Superior temporal gyrus (tissue), 1 donor: ENCODE data around the gene CDKL1.
"Not testable (repeated sequence)": the region's sequence is repeated elsewhere in the genome, so short reads cannot be mapped to it uniquely, and the experiment has no call there.

ENCODE experiments used
- DNase-seq: peaks from one replicate; pipeline ENCODE4 v3.0.0-alpha.2; 2016; ENCODE audit errors: extremely low spot score

The CDKL1 gene

DNA sequence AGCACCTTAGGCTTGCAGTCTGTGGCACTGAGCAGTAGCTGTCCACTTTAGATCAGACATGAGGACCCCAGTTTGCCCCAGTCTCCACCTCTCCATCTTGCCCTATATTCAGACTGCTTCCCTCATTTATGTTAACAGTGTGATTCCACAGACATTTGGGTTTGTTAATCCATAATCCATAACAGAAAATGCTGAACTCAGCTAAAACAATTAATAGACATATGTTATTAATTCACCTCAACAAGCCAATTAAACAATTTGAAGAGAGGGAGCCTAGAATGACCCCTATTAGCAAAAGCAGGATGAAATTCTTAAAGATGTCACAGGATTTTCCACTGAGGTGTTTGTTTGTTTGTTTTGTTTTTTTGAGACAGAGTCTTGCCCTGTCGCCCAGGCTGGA lies 9.1 kb downstream of the CDKL1 start:
- DNase-seq = no peak

DNA sequence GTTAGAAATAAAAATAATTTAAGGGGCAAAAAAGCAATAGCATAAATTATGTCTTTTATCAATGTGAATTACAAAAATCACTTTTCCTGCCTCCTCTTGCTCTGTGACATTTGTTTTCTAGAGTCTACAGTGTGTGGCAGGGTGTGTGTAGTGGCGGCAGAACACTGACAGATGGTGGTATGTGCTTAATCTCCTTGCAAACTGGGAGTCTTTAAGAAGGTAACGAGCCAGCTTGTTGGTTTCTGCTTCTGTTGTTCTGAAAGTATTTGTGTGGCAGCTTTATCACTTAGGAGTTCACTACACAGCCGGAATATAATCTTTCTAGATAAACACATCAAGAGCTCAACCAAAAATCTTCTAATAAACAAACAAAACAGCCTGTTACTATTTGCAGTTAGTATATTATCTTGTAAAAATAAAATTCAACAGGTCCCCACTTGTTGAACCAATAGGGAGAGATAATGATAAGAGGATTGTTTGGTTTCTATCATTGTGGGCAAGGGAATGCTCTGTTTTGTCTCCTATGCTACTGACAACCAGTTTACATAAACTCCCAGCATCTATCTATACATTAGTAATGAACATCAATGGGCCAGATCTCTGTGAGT lies 13.0 kb downstream of the CDKL1 start:
- no peak for DNase-seq

DNA sequence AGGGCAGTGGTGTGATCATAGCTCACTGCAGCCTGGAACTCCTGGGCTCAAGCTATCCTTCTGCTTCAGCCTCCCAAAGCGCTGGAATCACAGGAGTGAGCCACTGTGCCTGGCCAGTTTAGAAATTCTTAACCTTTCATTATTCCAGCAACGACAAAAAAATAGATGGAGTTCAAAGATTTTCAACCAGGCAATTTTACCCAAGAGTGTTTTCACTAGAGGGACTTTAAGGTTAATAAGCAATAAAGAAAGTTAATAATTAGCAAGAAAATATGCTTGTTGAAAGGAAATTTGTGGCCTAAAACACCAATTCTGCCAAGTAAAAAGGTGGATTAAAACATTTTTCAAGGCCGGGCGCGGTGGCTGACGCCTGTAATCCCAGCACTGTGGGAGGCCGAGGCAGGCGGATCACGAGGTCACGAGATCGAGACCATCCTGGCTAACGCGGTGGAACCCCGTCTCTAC lies 14.8 kb downstream of the CDKL1 start:
- DNase-seq = no peak

DNA sequence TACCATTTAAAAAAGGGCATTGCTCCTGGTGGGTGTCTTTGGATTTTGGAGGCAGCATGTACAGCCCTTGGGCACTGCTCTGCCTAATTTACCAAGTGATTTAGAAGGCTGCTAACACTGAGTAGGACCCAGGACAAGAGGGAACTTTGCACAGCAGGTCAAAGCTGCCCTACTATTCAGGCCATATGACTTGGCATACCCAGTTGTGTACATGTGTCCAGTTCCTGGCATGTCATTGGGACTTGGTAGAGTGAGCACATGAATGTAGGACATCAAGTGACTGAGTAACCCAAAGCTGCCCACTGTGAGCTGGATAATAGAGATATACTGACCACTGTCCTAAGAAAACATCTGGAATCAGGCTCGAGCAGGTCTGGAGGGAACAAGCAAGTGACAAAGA lies 15.7 kb downstream of the CDKL1 start:
- DNase-seq = no peak

DNA sequence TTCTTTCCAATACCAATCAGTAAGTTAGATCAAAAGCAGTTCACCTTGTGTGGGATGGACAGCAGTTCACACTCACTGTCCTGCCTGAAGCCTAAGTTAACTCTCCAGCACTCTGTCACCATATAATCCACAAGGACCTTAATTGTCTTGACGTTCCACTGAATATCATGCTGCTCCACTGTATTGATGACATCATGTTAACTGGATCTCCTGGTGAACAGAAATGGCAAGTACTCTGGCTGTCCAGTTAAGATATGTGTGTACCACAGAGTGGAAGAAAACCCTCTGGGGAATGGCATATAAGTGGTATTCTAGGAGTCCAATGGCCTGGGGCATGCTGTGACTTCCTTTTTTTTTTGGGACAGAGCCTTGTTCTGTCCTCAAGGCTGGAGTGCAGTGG lies 16.2 kb downstream of the CDKL1 start:
- DNase-seq = no peak

DNA sequence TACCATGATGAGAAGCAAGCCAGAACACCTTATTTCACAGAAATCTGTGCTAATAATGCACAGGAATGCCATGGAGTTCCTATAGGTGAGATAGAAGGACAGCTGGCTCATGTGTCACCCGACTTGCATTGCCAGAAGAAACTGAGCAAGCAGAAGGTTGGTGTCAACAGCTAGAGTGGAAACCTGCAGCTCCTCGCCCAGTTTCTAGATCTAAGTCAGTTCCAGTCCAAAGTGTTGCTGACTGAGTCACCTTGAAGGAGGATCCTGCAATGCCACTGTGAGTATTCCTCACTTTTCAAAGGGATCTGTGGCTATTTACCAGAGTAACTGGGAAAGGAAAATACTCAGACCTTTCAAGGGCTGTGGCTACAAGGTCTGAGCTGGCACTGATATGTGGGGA lies 17.1 kb downstream of the CDKL1 start:
- DNase-seq = no peak

DNA sequence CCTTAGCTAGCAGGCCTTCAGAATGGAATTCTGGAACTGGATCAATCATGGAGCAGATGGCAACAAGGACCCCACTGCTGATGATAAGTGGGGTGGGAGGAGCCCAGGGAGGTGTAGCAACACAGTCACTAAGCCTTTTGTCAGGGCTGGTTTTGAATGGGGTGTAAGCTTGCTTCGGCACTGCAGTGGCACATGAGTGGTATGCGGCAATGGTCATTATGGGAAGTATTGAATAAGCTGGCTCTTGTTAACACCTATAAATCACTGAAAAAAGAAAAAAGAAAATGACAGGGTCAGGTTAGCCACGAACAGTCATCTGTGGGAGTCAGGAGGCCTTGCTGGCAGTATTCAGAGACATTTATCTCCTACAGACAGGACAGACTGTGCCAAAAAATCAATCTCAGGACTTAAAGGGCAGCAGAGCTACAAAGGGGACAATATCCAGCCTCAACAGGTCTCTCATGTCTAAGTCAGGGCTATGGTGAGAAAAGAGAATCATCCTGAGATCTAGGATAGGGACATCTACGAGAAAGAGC lies 19.1 kb downstream of the CDKL1 start:
- no peak for DNase-seq

DNA sequence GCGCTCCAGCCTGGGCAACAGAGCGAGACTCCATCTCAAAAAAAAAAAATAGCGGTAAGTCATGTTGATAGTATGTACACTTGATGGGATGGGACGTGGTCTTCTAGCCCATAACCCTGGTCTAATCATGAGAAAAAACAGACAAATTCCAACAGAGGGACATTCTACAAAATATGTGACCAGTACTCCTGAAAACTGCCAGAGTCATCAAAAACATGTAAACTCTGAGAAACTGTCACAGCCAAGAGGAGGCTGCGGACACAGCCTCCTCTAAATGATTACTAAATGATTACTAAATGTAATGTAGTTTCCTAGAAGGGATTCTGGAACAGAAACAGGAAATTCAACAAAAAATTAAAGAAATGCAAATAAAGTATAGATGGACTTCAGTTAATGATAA lies 20.9 kb downstream of the CDKL1 start:
- DNase-seq = no peak

DNA sequence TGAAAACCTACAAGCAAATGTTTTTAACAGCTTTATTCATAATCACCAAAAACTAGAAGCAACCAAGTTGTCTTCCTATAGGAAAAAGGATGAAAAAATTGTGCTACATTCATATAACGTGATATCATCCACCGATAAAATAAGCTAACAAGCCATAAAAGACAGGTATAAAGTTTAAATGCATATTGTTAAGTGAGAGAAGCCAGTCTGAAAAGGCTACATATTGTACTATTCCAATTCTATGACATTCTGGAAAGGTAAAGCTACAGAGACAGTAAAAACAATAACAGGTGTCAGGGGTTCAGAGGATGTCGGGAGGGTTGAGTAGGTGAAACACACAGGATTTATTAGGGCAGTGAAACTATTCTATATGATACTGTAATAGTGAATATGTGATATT lies 22.7 kb downstream of the CDKL1 start:
- DNase-seq = no peak

DNA sequence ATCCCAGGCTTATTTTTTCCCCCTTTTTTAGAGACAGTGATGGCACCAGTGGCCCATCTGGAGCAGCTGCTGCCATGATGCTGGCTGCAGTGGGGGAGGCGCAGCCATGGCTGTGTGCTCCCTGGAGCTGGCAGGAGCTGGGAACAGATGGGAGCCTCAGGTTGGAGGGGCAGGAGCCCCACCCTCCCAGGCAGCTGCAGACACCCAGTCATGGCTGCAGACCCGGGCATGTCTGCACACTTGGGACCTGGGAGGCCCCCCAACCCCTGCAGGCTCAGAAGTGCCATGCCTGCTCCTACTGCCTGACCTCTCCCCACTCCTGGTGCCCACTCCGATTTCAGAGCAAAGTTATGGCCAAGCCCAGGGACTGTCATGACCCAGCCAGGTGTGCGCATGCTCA lies 25.1 kb downstream of the CDKL1 start:
- DNase-seq = no peak

DNA sequence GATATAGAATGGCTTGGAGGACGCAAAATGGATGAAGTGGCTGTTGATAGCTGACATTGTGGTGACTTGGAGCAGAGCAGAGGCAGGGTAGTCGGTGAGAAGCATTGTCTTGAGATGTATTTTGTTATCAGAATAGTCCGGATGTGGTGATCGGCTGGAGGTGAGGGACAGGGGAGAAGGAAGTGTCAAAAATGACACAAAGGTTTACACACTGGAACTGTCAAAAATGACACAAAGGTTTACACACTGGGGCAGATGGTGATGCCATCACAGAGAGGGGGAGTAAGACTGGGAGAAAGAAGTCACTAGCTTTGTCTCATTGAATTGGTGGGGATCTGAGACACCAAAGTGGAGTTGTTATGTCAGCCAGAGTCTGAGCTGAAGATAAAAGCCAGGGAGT lies 30.1 kb downstream of the CDKL1 start:
- no peak for DNase-seq

DNA sequence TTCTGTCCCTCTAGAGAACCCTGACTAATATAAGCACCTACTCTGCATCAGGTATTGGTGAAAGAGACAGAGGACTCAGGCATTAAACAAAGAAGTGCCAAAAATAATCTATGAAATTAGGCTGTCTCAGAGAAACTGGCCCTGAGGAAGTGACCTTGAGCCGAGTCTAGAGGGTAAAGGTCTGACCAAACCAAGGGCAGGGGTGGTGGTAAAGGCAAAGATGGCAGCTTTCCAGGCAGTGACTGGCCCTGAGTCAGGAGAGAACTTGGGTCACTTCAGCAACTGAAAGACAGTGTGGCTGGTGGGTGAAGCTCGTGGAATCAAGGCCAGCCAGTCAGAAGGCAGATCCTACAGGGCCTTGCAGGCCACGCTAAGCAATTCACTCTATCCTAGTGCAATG lies 30.6 kb downstream of the CDKL1 start:
- no peak for DNase-seq

DNA sequence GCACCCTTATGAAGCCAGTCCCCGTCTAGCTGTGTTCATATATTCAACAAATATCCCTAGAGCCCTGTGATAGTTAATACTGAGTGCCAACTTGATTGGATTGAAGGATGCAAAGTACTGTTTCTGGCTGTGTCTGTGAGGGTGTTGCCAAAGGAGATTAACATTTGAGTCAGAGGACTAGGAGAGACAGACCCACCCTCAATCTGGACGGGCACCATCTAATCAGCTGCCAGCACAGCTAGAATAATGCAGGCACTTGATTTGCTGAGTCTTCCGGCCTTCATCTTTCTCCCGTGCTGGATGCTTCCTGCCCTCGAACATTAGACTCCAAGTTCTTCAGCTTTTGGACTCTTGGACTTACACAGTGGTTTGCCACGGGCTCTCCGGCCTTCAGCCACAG lies 31.1 kb downstream of the CDKL1 start:
- DNase-seq = not testable (repeated sequence)

DNA sequence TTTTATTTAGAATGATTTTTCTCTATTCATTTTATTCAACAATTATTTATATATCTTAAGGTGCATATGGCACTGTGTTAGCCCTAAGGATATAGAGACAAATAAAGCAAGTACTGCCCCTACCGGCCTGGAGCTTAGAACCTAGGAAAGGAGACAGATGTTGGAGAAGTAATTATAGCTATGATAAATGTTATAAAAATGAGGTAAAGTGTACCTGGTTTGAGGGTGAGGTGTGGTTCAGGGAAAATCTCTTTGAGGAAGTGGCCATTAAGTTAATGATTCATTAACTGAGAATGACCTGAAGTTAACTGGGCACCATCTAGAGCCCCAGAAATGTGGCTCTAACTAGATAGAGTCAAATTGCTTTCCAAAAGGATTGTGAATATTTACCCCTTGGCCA lies 31.9 kb downstream of the CDKL1 start:
- no peak for DNase-seq

DNA sequence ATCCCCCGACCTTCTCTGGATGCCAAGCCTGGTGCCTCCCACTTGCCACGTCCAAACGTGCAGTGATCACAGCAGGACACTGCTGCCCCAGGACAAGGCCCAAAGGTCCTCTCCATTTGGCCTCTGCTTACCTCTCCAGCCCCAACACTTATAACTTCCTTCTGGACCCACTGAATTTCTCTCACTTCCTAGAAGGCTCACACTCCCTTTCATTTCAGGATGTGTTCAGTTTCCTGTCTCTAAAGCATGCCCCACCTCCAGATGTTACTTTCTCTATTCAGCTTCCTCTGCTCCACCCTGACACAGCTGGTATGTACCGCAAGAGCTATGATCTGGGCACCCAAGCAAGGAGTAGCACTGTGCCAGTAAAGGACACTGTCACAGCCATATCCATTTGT lies 33.0 kb downstream of the CDKL1 start:
- no peak for DNase-seq

DNA sequence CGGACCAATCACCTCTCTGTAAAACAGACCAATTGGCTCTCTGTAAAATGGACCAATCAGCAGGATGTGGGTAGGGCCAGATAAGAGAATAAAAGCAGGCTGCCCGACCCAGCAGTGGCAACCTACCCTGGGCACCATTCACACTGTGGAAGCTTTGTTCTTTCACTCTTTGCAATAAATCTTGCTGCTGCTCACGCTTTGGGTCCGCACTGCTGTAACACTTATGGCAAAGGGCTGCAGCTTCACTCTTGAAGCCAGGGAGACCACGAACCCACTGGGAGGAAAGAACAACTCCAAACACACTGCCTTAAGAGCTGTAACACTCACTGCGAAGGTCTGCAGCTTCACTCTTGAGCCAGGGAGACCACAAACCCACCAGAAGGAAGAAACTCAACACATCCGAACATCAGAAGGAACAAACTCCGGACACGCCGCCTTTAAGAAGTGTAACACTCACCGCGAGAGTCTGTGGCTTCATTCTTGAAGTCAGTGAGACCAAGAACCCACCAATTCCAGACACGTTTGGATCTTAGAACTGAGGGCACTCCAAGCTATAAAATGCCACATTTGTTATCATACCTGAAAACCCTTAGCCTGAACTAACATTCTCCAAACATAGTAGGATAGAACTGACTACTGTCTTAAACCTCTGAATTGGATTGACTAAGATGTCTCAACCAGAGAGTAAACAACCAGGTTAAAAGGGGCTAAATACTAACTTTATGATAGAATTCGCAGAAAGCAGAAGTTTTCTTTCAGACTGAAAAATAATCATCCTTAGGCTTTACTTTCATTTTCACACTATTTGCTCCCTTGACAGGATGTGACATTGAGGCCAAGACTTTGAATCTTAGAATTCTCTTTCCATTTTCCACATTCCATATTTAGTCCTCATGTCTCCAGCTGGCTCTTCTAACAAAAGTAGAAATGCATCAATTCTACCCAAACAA lies 33.6 kb downstream of the CDKL1 start:
- no peak for DNase-seq

DNA sequence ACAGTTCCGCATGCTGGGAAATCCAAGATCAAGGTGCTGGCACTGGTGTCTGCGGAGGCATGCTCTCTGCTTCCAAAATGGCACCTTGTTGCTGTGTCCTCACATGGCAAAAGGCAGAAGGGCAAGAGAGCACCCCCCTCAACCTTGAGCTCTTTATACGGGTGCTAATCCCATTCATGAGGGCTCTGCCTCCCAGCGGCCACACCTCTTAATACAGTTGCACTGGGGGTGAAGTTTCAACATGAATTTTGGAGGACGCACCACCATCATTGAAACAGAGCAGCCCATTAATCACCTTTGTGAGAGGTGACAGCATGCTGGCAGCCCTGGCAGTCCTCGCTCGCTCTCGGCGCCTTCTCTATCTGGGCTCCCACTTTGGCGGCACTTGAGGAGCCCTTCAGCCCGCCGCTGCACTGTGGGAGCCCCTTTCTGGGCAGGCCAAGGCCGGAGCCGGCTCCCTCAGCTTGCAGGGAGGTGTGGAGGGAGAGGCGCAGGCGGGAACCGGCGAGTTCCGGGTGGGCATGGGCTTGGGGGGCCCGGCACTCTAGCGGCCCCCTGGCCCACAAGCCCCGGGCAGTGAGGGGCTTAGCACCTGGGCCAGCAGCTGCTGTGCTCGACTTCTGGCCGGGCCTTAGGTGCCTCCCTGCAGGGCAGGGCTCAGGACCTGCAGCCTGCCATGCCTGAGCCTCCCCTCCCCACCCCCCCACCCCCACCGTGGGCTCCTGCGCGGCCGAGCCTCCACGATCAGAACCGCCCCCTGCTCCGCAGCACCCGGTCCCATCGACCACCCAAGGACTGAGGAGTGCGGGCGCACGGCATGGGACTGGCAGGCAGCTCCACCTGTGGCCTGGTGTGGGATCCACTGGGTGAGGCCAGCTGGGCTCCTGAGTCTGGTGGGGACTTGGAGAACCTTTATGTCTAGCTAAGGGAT lies 34.9 kb downstream of the CDKL1 start:
- DNase-seq = not testable (repeated sequence)

DNA sequence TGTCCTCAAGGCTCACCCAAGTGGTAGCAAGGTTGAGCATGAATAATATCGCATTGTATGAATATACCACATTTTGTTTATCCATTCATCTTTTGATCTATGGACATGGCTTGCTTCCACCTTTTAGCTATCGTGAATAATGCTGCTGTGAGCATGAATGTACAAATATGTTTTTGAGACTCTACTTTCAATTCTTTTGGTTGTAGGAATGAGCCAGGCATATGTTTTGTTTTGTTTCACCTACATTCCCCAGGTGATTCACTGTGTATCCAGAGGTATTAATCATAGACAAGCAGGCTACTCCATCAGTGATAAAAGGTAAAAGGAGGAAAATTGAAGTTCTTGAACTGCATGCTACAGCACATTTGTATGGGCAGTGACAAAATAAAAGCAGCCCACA lies 35.8 kb downstream of the CDKL1 start:
- DNase-seq = no peak

DNA sequence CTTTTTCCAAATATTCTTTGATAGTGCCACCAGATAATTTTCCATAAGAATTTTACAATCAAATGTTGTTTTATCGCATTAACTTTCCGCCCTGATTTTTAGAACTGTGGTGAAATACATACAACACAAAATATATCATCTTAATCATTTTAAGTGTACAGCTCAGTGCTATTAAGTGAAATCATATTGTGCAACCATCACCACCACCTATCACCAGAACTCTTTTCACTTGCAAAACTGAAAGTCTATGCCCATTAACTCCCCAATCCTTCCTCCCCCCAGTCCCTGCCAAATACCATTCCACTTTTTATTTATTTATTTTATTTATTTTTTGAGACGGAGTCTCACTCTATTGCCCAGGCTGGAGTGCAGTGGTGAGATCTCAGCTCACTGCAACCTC lies 36.6 kb downstream of the CDKL1 start:
- DNase-seq = no peak

DNA sequence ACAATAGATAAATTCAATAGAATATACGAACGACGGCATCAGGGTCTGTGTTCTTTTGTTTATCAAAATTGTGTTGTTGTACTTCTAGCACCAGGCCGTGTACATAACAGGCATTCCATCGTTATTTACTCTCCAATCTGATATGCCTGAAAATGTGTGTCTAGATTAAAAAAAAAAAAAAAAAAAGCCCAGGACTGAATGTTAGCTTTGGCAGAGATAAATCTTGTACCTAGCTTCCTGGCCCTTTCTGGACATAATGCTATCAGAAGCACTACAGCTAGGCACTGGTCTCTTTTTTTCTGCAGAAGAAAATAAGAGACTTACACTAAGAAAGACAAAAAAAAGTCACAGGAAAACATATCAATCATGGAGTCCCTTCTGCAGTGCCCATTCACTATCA lies 37.0 kb downstream of the CDKL1 start:
- DNase-seq = no peak

DNA sequence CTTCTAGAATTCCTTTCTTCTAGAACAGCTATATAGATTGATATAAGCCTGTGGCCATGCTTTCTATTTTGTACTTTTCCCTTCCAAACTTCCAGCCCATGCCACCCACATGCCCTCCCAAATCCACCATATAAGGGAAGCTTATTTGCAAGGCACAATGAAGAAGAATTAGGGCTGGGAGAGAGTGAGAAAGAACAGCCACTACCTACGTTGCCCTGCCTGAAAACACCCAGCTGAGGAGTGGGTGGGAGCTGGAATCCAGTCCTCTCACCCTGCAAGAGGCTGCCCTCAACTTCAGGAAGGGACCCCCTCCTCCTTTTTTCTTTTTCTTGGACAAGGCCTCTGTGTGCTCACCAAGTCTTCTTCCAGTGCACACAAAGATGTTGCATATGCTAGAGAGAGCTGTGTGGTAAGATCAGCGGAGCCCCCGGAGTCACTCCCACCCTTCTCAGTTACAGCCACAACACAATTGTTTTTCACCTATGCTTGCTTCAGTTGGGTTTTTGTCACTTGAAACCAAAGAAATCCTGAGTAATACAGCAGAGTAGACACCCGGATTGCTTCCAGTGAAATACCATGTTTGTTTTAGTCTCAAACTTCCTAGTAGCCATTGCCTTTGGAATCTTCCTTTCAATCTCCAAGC lies 38.8 kb downstream of the CDKL1 start:
- DNase-seq = peak; percentile 38
